Upper lobe of right lung (tissue), 1 donor: ENCODE results near the gene RAD9A. TPM values are rescaled to one million over a fixed set of nuclear protein-coding genes. Genes with fewer than 3 reads are reported as not detected.

ENCODE experiments used
- ATAC-seq: fragments of 200-7000 bp; cut with Tn5 transposase; one replicate; pipeline ENCODE4 v1.9.1; 2020; ENCODE audit warnings: mild to moderate bottlenecking, moderate library complexity
- DNase-seq: peaks from one replicate; pipeline ENCODE4 v3.0.0-alpha.2; 2020
- H3K27ac ChIP-seq: fragments of 200-600 bp; one replicate; pipeline ENCODE4 v1.8.0; 2022
- H3K27me3 ChIP-seq: fragments of 200-600 bp; one replicate; pipeline ENCODE4 v1.8.0; 2022; ENCODE audit warnings: mild to moderate bottlenecking
- H3K36me3 ChIP-seq: fragments of 200-600 bp; one replicate; pipeline ENCODE4 v1.8.0; 2022
- H3K4me1 ChIP-seq: fragments of 200-600 bp; one replicate; pipeline ENCODE4 v1.8.0; 2022
- H3K4me3 ChIP-seq: fragments of 200-600 bp; one replicate; pipeline ENCODE4 v1.8.0; 2022; ENCODE audit warnings: mild to moderate bottlenecking
- H3K9me3 ChIP-seq: fragments of 200-600 bp; one replicate; pipeline ENCODE4 v1.8.0; 2022
- CTCF ChIP-seq: fragments of 200-600 bp; IDR thresholded peaks from one replicate; pipeline ENCODE4 v1.8.0; 2022; ENCODE audit warnings: antibody characterized with exemption
- intact Hi-C: fragments of 100-400 bp; cut with DNase I; formaldehyde crosslinking; loops from one replicate; pipeline ENCODE4 v1.11.0; 2022
- total RNA-seq: library from RNA; stranded (reverse); fragmentation: NEBNext Ultra II Directional; extraction: Animal tissue kit (Norgen Biotek cat#: 25700); gene quantifications from one replicate; pipeline ENCODE4 v1.2.1, GENCODE V29; 2021
- donor health status: DM: no; HTN: yes; CAD: no; lungs with severe emphysema.

RAD9A gene
- total RNA-seq, 1 donor from 2014 or later, result 20.7 TPM

- Histone ChIP-seq H3K4me1 (peaks cover 11% of the 10 kb centered on the region), H3K4me3 (no peak overlapping the region), H3K27me3 (no peaks in the 10 kb centered on the region), H3K9me3 (no peaks in the 10 kb centered on the region), H3K36me3 (peaks cover 61% of the 10 kb centered on the region), H3K27ac (peak overlapping the region; percentile 3)
- TF ChIP-seq CTCF, result no peak
- no peak for DNase-seq
- no peak for ATAC-seq
- intact Hi-C loops, result no loop called here
These were observed 42.0 kb downstream of the RAD9A start for GRCh38 chr11:67433536-67434394.

GRCh38 chr11:67434395-67434881 is 42.7 kb downstream of the RAD9A start:
- H3K4me3 ChIP-seq, result no peak overlapping the region

GRCh38 chr11:67435031-67435726 is 43.4 kb downstream of the RAD9A start:
- no peak for ATAC-seq
- intact Hi-C loops, result no loop called here
- no peak for DNase-seq
- no peak for TF ChIP-seq CTCF
- Histone ChIP-seq H3K4me1 (peaks cover 3% of the 10 kb centered on the region), H3K9me3 (no peaks in the 10 kb centered on the region), H3K36me3 (peaks cover 61% of the 10 kb centered on the region), H3K27me3 (no peaks in the 10 kb centered on the region), H3K27ac (no peak overlapping the region), H3K4me3 (no peak overlapping the region)

More at GRCh38 chr11:67434395-67434881, 42.7 kb downstream of the RAD9A start:
- intact Hi-C loops, result no loop called here
- Histone ChIP-seq H3K27me3 (no peaks in the 10 kb centered on the region), H3K27ac (no peak overlapping the region), H3K36me3 (peaks cover 61% of the 10 kb centered on the region), H3K4me1 (peaks cover 6% of the 10 kb centered on the region), H3K9me3 (no peaks in the 10 kb centered on the region)
- no peak for TF ChIP-seq CTCF
- DNase-seq (no peak), ATAC-seq (no peak)

GRCh38 chr11:67435727-67436458 is 44.1 kb downstream of the RAD9A start:
- no peak for DNase-seq
- H3K36me3 ChIP-seq, result peaks cover 58% of the 10 kb centered on the region

More at GRCh38 chr11:67435727-67436458, 44.1 kb downstream of the RAD9A start:
- no peak for TF ChIP-seq CTCF
- intact Hi-C loops, result no loop called here
- H3K4me1 ChIP-seq, result peaks cover 3% of the 10 kb centered on the region
- H3K4me3 ChIP-seq, result peak overlapping the region; percentile 40
- no peak for ATAC-seq
- H3K9me3 ChIP-seq, result no peaks in the 10 kb centered on the region
- no peaks in the 10 kb centered on the region for H3K27me3 ChIP-seq
- H3K27ac ChIP-seq, result no peak overlapping the region
